NCI-H524 treated with DMSO at 0.1 percent for 48 hours (cell line): ENCODE data around the gene CFAP251.
"Not testable (repeated sequence)": the region's sequence is repeated elsewhere in the genome, so short reads cannot be mapped to it uniquely, and the experiment has no call there.

Experiments used
- DNase-seq: peaks from one replicate; lab custom pipeline; 2025; lab: John Stamatoyannopoulos, UW

Gene CFAP251

GRCh38 chr12:121911824-121912585 is 6.4 kb upstream of the CFAP251 start:
- DNase-seq: no peak

GRCh38 chr12:121915841-121916321 is 2.5 kb upstream of the CFAP251 start:
- no peak for DNase-seq

- no peak for DNase-seq
Observed at GRCh38 chr12:121916719-121917118, 1.7 kb upstream of the CFAP251 start.

- DNase-seq: no peak
Observed at GRCh38 chr12:121918679-121919038, 267 bp downstream of the CFAP251 start.

DNA sequence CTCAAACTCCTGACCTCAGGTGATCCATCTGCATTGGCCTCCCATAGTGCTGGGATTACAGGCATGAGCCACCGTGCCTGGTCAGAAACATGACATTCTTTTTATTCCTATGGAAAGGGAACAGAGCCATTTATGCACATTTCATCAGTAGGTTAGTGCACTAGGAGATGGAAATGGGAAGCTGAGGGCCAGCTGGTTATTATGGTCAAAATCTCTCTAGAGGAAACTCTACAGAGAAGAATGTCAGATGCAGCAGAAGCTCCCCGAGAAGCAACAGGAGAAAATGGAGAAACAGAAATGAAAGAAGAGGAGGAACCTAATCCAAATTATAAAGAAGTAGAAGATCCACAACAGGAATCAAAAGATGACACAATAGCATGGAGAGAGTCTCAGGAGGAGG is 2.7 kb downstream of the CFAP251 start:
- no peak for DNase-seq

- no peak for DNase-seq
Observed at GRCh38 chr12:121925358-121925695, 6.9 kb downstream of the CFAP251 start.

- no peak for DNase-seq
Observed at GRCh38 chr12:121926874-121927706, 8.7 kb downstream of the CFAP251 start.

DNA sequence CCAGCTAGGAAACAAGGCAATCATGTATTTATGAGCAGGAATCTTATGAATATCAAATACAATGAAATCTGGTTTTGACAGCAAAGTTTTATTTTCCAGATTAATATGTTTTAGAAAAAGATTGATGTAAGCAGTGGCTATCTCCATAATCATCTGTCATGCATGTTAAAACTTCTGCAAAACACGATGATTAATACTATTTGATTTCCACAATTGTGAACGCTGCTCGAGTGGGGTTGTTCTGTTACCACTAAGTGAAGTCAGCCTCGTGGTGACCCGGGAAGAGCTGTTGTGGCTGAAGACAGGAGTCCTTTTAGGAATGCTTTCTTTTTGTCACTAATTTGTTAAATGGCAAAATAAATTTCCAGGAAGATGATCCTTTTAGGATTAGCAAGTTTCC is 9.4 kb downstream of the CFAP251 start:
- DNase-seq: no peak

- DNase-seq: not testable (repeated sequence)
Observed at GRCh38 chr12:121929545-121929944, 11.2 kb downstream of the CFAP251 start.

DNA sequence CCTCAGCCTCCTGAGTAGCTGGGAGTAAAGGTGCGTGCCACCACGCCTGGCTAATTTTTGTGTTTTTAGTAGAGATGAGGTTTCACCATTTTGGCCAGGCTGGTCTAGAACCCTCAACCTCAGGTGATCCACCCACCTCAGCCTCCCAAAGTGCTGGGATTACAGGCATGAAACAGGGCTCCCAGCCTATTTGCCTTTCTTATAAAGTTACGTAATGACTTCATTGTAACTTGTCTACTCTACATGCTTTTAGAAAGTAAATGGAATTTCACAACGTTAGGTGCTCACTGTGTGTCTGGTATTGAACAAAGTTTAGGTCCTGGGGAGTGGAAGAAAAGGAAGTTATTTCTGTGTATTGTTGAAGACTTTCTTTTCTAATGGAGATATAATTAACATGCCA is 12.5 kb downstream of the CFAP251 start:
- DNase-seq: no peak

GRCh38 chr12:121932176-121932536 is 13.8 kb downstream of the CFAP251 start:
- DNase-seq: no peak

DNA sequence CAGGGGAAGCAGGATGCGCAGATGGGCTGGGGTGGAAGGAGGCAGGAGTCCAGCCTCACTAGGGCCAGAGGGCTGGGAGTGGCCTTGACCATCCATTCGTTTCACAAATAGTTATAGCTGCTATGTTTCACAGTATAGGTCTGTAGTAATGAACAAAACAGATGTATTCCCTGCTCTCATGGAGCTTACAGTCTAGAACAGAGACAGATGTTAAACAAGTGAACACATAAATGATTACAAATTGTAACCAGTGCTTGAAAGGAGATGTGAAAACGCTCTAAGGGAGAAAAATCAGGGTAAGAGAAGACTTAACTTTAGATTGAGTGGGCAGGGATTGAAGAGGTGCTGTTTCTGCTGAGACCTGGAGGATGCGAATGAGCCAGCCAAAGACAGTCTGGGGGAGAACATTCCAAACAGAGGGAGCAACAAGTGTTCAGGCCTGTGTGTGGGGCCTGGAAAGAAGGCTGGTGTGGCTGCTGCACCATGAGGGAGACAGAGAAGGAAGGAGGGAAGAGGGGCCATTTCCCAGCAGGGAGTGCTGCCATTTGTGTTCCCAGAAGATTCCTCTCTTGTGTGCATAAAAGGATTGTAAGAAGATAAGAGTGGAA is 14.6 kb downstream of the CFAP251 start:
- DNase-seq: no peak

GRCh38 chr12:121933522-121934308 is 15.3 kb downstream of the CFAP251 start:
- DNase-seq: no peak

GRCh38 chr12:121934309-121934664 is 15.9 kb downstream of the CFAP251 start:
- DNase-seq: no peak

DNA sequence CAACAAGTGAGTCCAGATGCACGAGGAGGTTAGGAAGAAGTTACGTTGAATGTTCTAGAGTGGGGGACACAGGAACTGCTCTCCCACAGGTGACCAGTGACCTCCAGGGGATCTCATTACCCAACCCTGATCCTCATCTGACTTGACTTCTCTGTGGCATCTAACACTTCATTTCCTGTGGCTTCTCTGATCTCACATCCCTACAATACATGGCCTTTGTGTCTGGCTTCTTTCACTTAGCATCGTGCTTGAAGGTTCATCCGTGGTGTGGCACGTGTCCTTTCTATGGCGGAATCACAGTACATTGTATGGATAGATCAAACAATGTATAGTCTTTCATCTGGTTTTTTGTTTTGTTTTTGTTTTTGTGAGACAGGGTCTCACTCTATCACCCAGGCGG is 19.3 kb downstream of the CFAP251 start:
- DNase-seq: no peak

DNA sequence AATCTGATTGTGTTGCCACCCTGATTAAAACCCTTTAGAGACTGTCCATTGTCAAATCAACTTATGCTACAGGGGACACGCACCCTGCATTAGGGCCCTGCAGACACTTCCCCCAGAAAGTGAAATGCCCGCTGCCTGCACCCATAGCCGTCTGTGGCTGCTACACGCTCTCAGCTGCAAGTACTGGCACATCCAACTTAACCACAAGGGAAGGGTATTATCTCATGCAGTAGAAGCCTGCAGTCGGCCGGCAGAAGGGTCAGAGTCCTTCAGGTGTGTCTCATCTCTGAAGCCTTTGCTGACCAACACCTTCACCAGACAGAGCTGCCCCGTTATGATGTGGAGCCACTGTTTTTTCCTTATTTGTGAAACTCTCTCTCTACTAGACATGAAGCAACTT is 20.8 kb downstream of the CFAP251 start:
- no peak for DNase-seq

- no peak for DNase-seq
Observed at GRCh38 chr12:121939992-121940766, 21.8 kb downstream of the CFAP251 start.

GRCh38 chr12:121942145-121942718 is 23.8 kb downstream of the CFAP251 start:
- DNase-seq: no peak

DNA sequence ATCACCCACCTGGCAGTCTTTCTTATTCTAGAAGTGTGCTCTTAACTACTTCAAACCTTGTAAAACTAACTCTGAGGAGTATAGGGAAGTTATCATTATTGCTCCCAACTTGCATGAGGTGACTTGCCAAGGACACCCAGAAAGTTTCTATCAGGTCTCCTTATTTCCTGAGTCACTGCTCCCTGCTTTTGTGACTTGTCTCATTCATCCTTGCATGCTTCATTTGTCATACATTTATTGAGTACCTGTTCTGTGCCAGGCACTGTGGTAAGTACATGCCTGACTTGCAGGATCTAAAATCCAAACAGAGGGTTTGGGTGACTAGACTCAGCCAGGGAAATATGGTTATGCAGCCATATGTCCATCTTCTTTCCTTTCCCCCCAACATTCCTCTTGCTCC is 25.5 kb downstream of the CFAP251 start:
- DNase-seq: no peak

DNA sequence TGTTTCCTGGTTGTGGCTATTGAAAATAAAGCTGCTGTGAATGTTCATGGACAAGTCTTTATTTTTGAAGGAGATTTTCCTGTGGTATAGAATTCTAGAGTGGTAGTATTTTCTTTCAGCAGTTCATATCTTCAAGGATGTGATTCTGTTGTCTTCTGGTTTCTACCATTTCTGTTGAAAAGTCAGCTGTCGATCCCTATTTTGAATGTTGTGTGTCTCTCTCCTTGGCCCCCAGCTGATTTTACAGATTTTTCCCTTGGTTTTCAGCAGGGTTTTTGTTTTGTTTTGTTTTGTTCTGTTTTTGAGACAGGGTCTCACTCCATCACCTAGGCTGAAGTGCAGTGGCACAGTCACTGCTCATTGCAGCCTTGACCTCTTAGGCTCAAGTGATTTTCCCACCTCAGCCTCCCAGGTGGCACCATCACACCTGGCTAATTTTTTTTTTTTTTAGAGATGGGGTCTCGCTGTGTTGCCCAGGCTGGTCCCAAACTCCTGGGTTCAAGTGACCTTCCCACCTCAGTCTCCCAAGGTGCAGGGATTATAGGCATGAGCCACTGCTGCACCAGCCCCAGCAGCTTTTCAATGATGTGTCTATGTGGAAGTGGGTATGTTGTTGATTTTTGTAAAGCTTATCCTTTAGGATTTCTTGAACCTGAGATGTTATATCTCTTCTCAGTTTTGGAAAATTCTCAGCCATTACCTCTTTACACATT is 28.1 kb downstream of the CFAP251 start:
- DNase-seq: no peak

GRCh38 chr12:121947981-121948380 is 29.6 kb downstream of the CFAP251 start:
- no peak for DNase-seq
